Measurements from ENCODE around the gene CCNQ.

The CCNQ gene

GRCh38 chrX:153547195-153547594 lies 51.7 kb downstream of the CCNQ start:
- Histone ChIP-seq H4K20me1 (ENCODE audit: insufficient read depth, low read length) (no peaks in the 10 kb centered on the region), H3K9ac (ENCODE audit: low read length) (no peak overlapping the region), H3K79me2 (ENCODE audit: low read length) (no peaks in the 10 kb centered on the region), H3K4me1 (ENCODE audit: low read length) (no peaks in the 10 kb centered on the region), H3K4me2 (ENCODE audit: low read depth, low read length) (no peak overlapping the region), H3K36me3 (replicated peaks; ENCODE audit: insufficient read depth, low read length) (no peaks in the 10 kb centered on the region), H2AFZ (ENCODE audit: low read length) (no peak overlapping the region), H3K4me3 (ENCODE audit: low read length) (no peak overlapping the region), H3K27me3 (replicated peaks; ENCODE audit: insufficient read depth, low read length) (peaks cover 60% of the 10 kb centered on the region), H3K9me3 (replicated peaks; ENCODE audit: insufficient read depth, low read length) (no peaks in the 10 kb centered on the region), H3K27ac (ENCODE audit: low read length) (no peak overlapping the region), H3F3A (ENCODE audit: insufficient read depth, low read length) (no peaks in the 10 kb centered on the region), H3K9me2 (replicated peaks; ENCODE audit: insufficient read depth, low read length) (no peaks in the 10 kb centered on the region)
- TF ChIP-seq EZH2phosphoT487 (IDR thresholded peaks at IDR 0.05; ENCODE audit: low read length), result no peak
- TF ChIP-seq CTCF (IDR thresholded peaks at IDR 0.05; ENCODE audit: low read length), result no peak
- TF ChIP-seq EZH2 (optimal IDR thresholded peaks at IDR 0.05; ENCODE audit: low read depth, low read length), result no peak
- no peak for DNase-seq

- no peaks in the 10 kb centered on the region for H3K36me3 ChIP-seq (replicated peaks; ENCODE audit: insufficient read depth, low read length)
- peaks cover 55% of the 10 kb centered on the region for H3K27me3 ChIP-seq (replicated peaks; ENCODE audit: insufficient read depth, low read length)
- H4K20me1 ChIP-seq (ENCODE audit: insufficient read depth, low read length), result no peaks in the 10 kb centered on the region
- no peak overlapping the region for H2AFZ ChIP-seq (ENCODE audit: low read length)
- TF ChIP-seq EZH2 (optimal IDR thresholded peaks at IDR 0.05; ENCODE audit: low read depth, low read length) (no peak), CTCF (IDR thresholded peaks at IDR 0.05; ENCODE audit: low read length) (no peak), EZH2phosphoT487 (IDR thresholded peaks at IDR 0.05; ENCODE audit: low read length) (no peak)
- H3K4me1 ChIP-seq (ENCODE audit: low read length), result no peaks in the 10 kb centered on the region
- no peak overlapping the region for H3K27ac ChIP-seq (ENCODE audit: low read length)
- H3K4me2 ChIP-seq (ENCODE audit: low read depth, low read length), result no peak overlapping the region
- H3F3A ChIP-seq (ENCODE audit: insufficient read depth, low read length), result no peaks in the 10 kb centered on the region
- H3K9ac ChIP-seq (ENCODE audit: low read length), result no peak overlapping the region
- no peaks in the 10 kb centered on the region for H3K79me2 ChIP-seq (ENCODE audit: low read length)
- H3K9me2 ChIP-seq (replicated peaks; ENCODE audit: insufficient read depth, low read length), result no peaks in the 10 kb centered on the region
- H3K9me3 ChIP-seq (replicated peaks; ENCODE audit: insufficient read depth, low read length), result no peaks in the 10 kb centered on the region
- no peak for DNase-seq
- no peak overlapping the region for H3K4me3 ChIP-seq (ENCODE audit: low read length)
Measured at GRCh38 chrX:153546386-153546785, 52.6 kb downstream of the CCNQ start.

GRCh38 chrX:153544727-153545126 lies 54.2 kb downstream of the CCNQ start:
- Histone ChIP-seq H3F3A (ENCODE audit: insufficient read depth, low read length) (no peaks in the 10 kb centered on the region), H3K9ac (ENCODE audit: low read length) (no peak overlapping the region), H3K4me1 (ENCODE audit: low read length) (no peaks in the 10 kb centered on the region), H3K4me3 (ENCODE audit: low read length) (no peak overlapping the region), H3K27me3 (replicated peaks; ENCODE audit: insufficient read depth, low read length) (peaks cover 53% of the 10 kb centered on the region), H2AFZ (ENCODE audit: low read length) (no peak overlapping the region), H3K4me2 (ENCODE audit: low read depth, low read length) (no peak overlapping the region), H3K36me3 (replicated peaks; ENCODE audit: insufficient read depth, low read length) (no peaks in the 10 kb centered on the region), H3K9me3 (replicated peaks; ENCODE audit: insufficient read depth, low read length) (no peaks in the 10 kb centered on the region), H3K79me2 (ENCODE audit: low read length) (no peaks in the 10 kb centered on the region), H3K9me2 (replicated peaks; ENCODE audit: insufficient read depth, low read length) (no peaks in the 10 kb centered on the region), H3K27ac (ENCODE audit: low read length) (no peak overlapping the region), H4K20me1 (ENCODE audit: insufficient read depth, low read length) (no peaks in the 10 kb centered on the region)
- DNase-seq, result no peak
- TF ChIP-seq EZH2phosphoT487 (IDR thresholded peaks at IDR 0.05; ENCODE audit: low read length), result no peak
- no peak for TF ChIP-seq CTCF (IDR thresholded peaks at IDR 0.05; ENCODE audit: low read length)
- TF ChIP-seq EZH2 (optimal IDR thresholded peaks at IDR 0.05; ENCODE audit: low read depth, low read length), result no peak

All from MM.1S (cell line).